ENCODE measurements around the gene POLR3F. TPM values are rescaled to one million over a fixed set of nuclear protein-coding genes. Genes with fewer than 3 reads are reported as not detected.
A peak's percentile ranks its signal among the peaks of the same experiment; 100 is the strongest.

Gene POLR3F
- total and polyA plus RNA-seq, 10 donors = 6.7 to 12.0 (median 7.7) TPM

DNA sequence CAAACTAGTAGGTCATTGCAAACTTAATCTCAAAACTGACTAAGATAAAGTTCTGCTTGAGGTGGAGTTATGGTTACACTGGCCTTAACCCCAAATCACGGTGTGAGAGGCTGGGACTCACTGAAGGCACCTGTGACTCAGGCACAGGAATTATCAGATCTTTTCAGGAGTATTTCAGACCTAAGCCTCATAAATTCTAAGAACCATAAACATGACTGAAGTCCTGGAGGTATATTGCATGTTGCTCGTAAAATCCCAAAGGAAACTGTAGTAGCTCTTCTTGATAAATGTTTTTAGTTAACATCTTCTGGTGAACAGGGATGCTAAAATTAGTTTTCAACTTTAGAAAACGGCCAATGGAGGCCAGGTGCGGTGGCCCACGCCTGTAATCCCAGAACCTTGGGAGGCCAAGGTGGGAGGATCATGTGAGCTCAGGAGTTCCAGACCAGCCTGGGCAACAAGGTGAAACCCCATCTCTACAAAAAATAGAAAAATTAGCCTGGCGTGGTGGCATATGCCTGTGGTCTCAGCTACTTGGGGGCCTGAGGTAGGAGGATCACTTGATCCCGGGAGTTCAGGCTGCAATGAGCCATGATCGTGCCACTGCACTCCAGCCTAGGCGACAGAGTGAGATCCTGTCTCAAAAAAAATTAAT lies 36.9 kb upstream of the POLR3F start:
- Histone ChIP-seq H3K36me3 (peaks cover 0 to 6% (median 0%) of the 10 kb centered on the region in 6 donors), H3K4me3 (no peak overlapping the region), H3K27ac (no peak overlapping the region), H3K4me1 (no peaks in the 10 kb centered on the region), H3K9me3 (no peaks in the 10 kb centered on the region), H3K27me3 (replicated peaks in 1 of 7) (no peaks in the 10 kb centered on the region)
- intact Hi-C loops (cut with DNase I; ENCODE audit: low total_unique reads) = no loop called here
- TF ChIP-seq POLR2AphosphoS5 (IDR thresholded peaks at IDR 0.05) = no peak
- no peak for TF ChIP-seq POLR2A (IDR thresholded peaks at IDR 0.05)
- TF ChIP-seq, protein P1, sequence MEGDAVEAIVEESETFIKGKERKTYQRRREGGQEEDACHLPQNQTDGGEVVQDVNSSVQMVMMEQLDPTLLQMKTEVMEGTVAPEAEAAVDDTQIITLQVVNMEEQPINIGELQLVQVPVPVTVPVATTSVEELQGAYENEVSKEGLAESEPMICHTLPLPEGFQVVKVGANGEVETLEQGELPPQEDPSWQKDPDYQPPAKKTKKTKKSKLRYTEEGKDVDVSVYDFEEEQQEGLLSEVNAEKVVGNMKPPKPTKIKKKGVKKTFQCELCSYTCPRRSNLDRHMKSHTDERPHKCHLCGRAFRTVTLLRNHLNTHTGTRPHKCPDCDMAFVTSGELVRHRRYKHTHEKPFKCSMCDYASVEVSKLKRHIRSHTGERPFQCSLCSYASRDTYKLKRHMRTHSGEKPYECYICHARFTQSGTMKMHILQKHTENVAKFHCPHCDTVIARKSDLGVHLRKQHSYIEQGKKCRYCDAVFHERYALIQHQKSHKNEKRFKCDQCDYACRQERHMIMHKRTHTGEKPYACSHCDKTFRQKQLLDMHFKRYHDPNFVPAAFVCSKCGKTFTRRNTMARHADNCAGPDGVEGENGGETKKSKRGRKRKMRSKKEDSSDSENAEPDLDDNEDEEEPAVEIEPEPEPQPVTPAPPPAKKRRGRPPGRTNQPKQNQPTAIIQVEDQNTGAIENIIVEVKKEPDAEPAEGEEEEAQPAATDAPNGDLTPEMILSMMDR (IDR thresholded peaks at IDR 0.05 in 8 of 11, conservative IDR thresholded peaks at IDR 0.05 in 3 of 11) = no peak
- DNase-seq = no peak
- WGBS, 5 donors = 89 to 97% (median 94%) methylated on average over 9 of the region's 9 CpGs

DNA sequence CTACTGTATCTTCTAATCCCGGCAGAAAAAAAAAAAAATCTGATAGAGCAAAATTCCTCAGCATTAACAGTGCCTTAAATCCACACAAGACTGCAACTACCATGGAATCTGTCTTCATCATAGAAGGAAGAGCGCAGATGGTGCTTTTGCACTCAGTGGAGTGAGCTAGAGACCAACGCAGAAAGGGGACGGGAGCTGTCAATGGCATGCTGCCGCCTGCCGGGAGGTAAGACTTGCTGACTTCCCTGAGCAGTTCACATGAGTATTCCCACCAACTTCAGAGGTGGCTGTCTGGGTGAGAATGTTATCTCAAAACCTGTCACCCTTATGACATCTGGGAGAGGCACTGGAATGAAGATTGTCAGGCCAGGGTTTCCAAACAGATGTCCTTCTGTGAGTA lies 36.0 kb upstream of the POLR3F start:
- Histone ChIP-seq H3K27ac (no peak overlapping the region), H3K4me3 (no peak overlapping the region), H3K4me1 (no peaks in the 10 kb centered on the region), H3K36me3 (peaks cover 0 to 6% (median 0%) of the 10 kb centered on the region in 6 donors), H3K9me3 (no peaks in the 10 kb centered on the region), H3K27me3 (replicated peaks in 1 of 7) (no peaks in the 10 kb centered on the region)
- no peak for DNase-seq
- no peak for TF ChIP-seq POLR2A (IDR thresholded peaks at IDR 0.05)
- TF ChIP-seq, protein P1 (IDR thresholded peaks at IDR 0.05 in 8 of 11, conservative IDR thresholded peaks at IDR 0.05 in 3 of 11) = no peak
- 89 to 97% (median 92%) methylated on average over 6 of the region's 6 CpGs for WGBS, 5 donors
- intact Hi-C loops (cut with DNase I; ENCODE audit: low total_unique reads) = no loop called here

DNA sequence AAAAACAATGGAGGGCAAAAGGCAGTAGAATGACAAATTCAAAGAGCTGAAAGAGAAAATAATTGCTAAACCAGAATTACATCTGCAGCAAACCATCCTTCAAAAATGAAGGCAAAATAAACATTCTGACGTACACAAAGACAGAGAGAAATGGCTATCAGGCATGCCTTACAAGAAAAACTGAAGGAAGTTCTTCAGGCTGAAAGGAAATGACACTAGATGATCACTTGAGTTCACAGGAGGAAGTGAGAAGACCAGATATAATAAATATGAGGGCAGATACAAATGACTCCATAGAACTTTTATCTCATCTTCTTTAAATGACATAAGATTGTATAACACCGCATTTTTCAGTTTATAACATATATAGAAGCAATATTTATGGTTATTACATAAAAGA lies 30.3 kb upstream of the POLR3F start:
- 67 to 78% (median 72%) methylated on average over 2 of the region's 2 CpGs for WGBS, 5 donors
- TF ChIP-seq, protein P1 (IDR thresholded peaks at IDR 0.05 in 8 of 11, conservative IDR thresholded peaks at IDR 0.05 in 3 of 11) = no peak
- TF ChIP-seq POLR2A (IDR thresholded peaks at IDR 0.05) = no peak
- TF ChIP-seq POLR2AphosphoS5 (IDR thresholded peaks at IDR 0.05) = no peak
- intact Hi-C loops (cut with DNase I; ENCODE audit: low total_unique reads) = no loop called here
- no peaks in the 10 kb centered on the region for H3K4me1 ChIP-seq
- no peaks in the 10 kb centered on the region for H3K27me3 ChIP-seq (replicated peaks in 1 of 7)
- H3K27ac ChIP-seq = peak overlapping the region in 2 of 8 donors; percentile 10 to 27
- DNase-seq = no peak
- no peaks in the 10 kb centered on the region for H3K9me3 ChIP-seq
- H3K36me3 ChIP-seq = peaks cover 0 to 6% (median 0%) of the 10 kb centered on the region in 6 donors
- H3K4me3 ChIP-seq = no peak overlapping the region

DNA sequence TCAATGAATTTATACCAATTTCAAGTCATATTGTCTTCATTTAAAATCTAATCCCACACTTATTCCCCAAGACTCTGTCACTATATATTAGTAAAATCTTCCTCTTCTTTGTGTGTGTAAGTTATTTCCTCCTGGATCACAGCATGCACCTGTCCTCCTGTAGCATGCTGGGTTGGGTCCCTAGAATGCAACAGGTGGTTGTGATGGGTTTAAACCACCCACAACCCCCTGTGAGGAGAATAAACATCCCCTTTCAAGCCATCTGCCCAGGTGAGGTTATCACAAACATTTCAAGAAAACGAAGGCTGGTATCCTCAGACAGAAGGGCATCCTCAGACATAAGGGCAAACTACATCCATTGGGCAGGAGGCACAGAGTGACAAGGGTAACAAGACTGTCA lies 26.8 kb upstream of the POLR3F start:
- H3K4me1 ChIP-seq = peaks cover 0 to 16% (median 2%) of the 10 kb centered on the region in 6 donors
- H3K27me3 ChIP-seq (replicated peaks in 1 of 7) = no peaks in the 10 kb centered on the region
- H3K36me3 ChIP-seq = no peaks in the 10 kb centered on the region
- intact Hi-C loops (cut with DNase I; ENCODE audit: low total_unique reads) = no loop called here
- 46 to 83% (median 73%) methylated on average over 1 of the region's 1 CpG for WGBS, 5 donors
- TF ChIP-seq, protein P1 (IDR thresholded peaks at IDR 0.05 in 8 of 11, conservative IDR thresholded peaks at IDR 0.05 in 3 of 11) = no peak
- no peak for TF ChIP-seq POLR2AphosphoS5 (IDR thresholded peaks at IDR 0.05)
- no peak for TF ChIP-seq POLR2A (IDR thresholded peaks at IDR 0.05)
- no peak for DNase-seq
- H3K27ac ChIP-seq = no peak overlapping the region
- H3K9me3 ChIP-seq = no peaks in the 10 kb centered on the region
- H3K4me3 ChIP-seq = no peak overlapping the region

Measured in spleen (tissue), 11 donors.